ENCODE measurements around the gene GRID2.

GRID2 gene

GRCh38 chr4:92524131-92524530 is 220.4 kb downstream of the GRID2 start:
- no peak for DNase-seq (ENCODE audit: low read depth in 3 of 3)

- no peak for DNase-seq (ENCODE audit: low read depth in 3 of 3)
These were observed 224.8 kb downstream of the GRID2 start for GRCh38 chr4:92528541-92528940.

- no peak for DNase-seq (ENCODE audit: low read depth in 3 of 3)
These were observed 225.7 kb downstream of the GRID2 start for GRCh38 chr4:92529510-92529909.

- DNase-seq (ENCODE audit: low read depth in 3 of 3): no peak
These were observed 231.8 kb downstream of the GRID2 start for GRCh38 chr4:92535599-92535998.

- no peak for DNase-seq (ENCODE audit: low read depth in 3 of 3)
These were observed 247.8 kb downstream of the GRID2 start for GRCh38 chr4:92551616-92552015.

GRCh38 chr4:92566269-92566668 is 262.5 kb downstream of the GRID2 start:
- no peak for DNase-seq (ENCODE audit: low read depth in 3 of 3)

- DNase-seq (ENCODE audit: low read depth in 3 of 3): no peak
These were observed 277.1 kb downstream of the GRID2 start for GRCh38 chr4:92580816-92581215.

- no peak for DNase-seq (ENCODE audit: low read depth in 3 of 3)
These were observed 295.3 kb downstream of the GRID2 start for GRCh38 chr4:92599044-92599443.

- DNase-seq (ENCODE audit: low read depth in 3 of 3): no peak
These were observed 296.9 kb downstream of the GRID2 start for GRCh38 chr4:92600638-92601037.

- no peak for DNase-seq (ENCODE audit: low read depth in 3 of 3)
These were observed 302.5 kb downstream of the GRID2 start for GRCh38 chr4:92606227-92606626.

- no peak for DNase-seq (ENCODE audit: low read depth in 3 of 3)
These were observed 311.3 kb downstream of the GRID2 start for GRCh38 chr4:92615049-92615448.

GRCh38 chr4:92618968-92619367 is 315.2 kb downstream of the GRID2 start:
- no peak for DNase-seq (ENCODE audit: low read depth in 3 of 3)

- DNase-seq (ENCODE audit: low read depth in 3 of 3): no peak
These were observed 325.5 kb downstream of the GRID2 start for GRCh38 chr4:92629302-92629701.

- DNase-seq (ENCODE audit: low read depth in 3 of 3): no peak
These were observed 331.1 kb downstream of the GRID2 start for GRCh38 chr4:92634882-92635281.

GRCh38 chr4:92636038-92636806 is 332.5 kb downstream of the GRID2 start:
- DNase-seq (ENCODE audit: low read depth in 3 of 3): no peak

- DNase-seq (ENCODE audit: low read depth in 3 of 3): no peak
These were observed 337.6 kb downstream of the GRID2 start for GRCh38 chr4:92641409-92641808.

- no peak for DNase-seq (ENCODE audit: low read depth in 3 of 3)
These were observed 343.1 kb downstream of the GRID2 start for GRCh38 chr4:92646826-92647225.

- no peak for DNase-seq (ENCODE audit: low read depth in 3 of 3)
These were observed 347.8 kb downstream of the GRID2 start for GRCh38 chr4:92651536-92651935.

- DNase-seq (ENCODE audit: low read depth in 3 of 3): no peak
These were observed 350.3 kb downstream of the GRID2 start for GRCh38 chr4:92654084-92654483.

GRCh38 chr4:92657695-92658094 is 353.9 kb downstream of the GRID2 start:
- no peak for DNase-seq (ENCODE audit: low read depth in 3 of 3)

- no peak for DNase-seq (ENCODE audit: low read depth in 3 of 3)
These were observed 354.6 kb downstream of the GRID2 start for GRCh38 chr4:92658318-92658717.

GRCh38 chr4:92677805-92678204 is 374.0 kb downstream of the GRID2 start:
- no peak for DNase-seq (ENCODE audit: low read depth in 3 of 3)

GRCh38 chr4:92678292-92678691 is 374.5 kb downstream of the GRID2 start:
- no peak for DNase-seq (ENCODE audit: low read depth in 3 of 3)

- DNase-seq (ENCODE audit: low read depth in 3 of 3): no peak
These were observed 375.4 kb downstream of the GRID2 start for GRCh38 chr4:92679149-92679548.
